SK-N-SH (cell line): ENCODE measurements around the gene ZFYVE9. TPM values are rescaled to one million over a fixed set of nuclear protein-coding genes. Genes with fewer than 3 reads are reported as not detected.

Experiments
- CTCF ChIA-PET: fragments of 300-600, 350-600 bp; formaldehyde crosslinking; extraction: SDS; loops from one replicate; lab custom pipeline; 2021; lab: Yijun Ruan, JAX
- POLR2A ChIA-PET: fragments of 350-600 bp; sonication (Branson Sonifier 250); formaldehyde crosslinking; extraction: SDS; loops from one replicate; lab custom pipeline; 2020; ENCODE audit warnings: antibody characterized with exemption, inconsistent platforms; lab: Yijun Ruan, JAX
- DNase-seq: peaks from one replicate; pipeline ENCODE4 v3.0.0; 2012
- H2AFZ ChIP-seq: fragments of 200-600 bp; sonication (generic); 2 replicates; pipeline ENCODE4 v1.8.1; 2016; ENCODE audit warnings: antibody characterized with exemption, mild to moderate bottlenecking, low read depth
- H3F3A ChIP-seq: fragments of 200-600 bp; sonication (generic); replicated peaks from 2 replicates; pipeline ENCODE3; 2016; ENCODE audit warnings: antibody characterized with exemption, mild to moderate bottlenecking; ENCODE audit not compliant: insufficient read depth
- H3K27ac ChIP-seq, 2 experiments: fragments of 200-500 bp in 1 of 2; fragments of 200-600 bp in 1 of 2; sonication (Bioruptor generic) in 1 of 2; sonication (generic), shearing (Covaris generic) in 1 of 2; 2 replicates each; pipeline versions ENCODE4 v1.5.1 to v1.6.1; 2014 to 2016; ENCODE audit warnings: low read depth in 2 of 2, inconsistent platforms in 1 of 2, low read length in 1 of 2, mild to moderate bottlenecking in 1 of 2, mixed read lengths in 1 of 2
- H3K27me3 ChIP-seq: fragments of 200-600 bp; sonication (generic), shearing (Covaris generic); 2 replicates; pipeline ENCODE4 v1.6.1; 2016; ENCODE audit warnings: mixed run types; ENCODE audit not compliant: insufficient read depth
- H3K36me3 ChIP-seq, 2 experiments: fragments of 200-500 bp in 1 of 2; fragments of 200-600 bp in 1 of 2; sonication (Bioruptor generic) in 1 of 2; sonication (generic) in 1 of 2; replicated peaks in 1 of 2; 2 replicates each; pipeline versions ENCODE3 to v1.5.1; 2014 to 2016; ENCODE audit warnings: low read length in 1 of 2, mild to moderate bottlenecking in 1 of 2; ENCODE audit not compliant: insufficient read depth in 2 of 2, control insufficient read depth in 1 of 2
- H3K4me1 ChIP-seq, 2 experiments: fragments of 200-500 bp in 1 of 2; fragments of 200-600 bp in 1 of 2; sonication (Bioruptor generic) in 1 of 2; sonication (generic), shearing (Covaris generic) in 1 of 2; 2 replicates each; pipeline versions ENCODE4 v1.5.1 to v1.6.1; 2014 to 2016; ENCODE audit warnings: low read depth in 1 of 2, low read length in 1 of 2, mixed run types in 1 of 2; ENCODE audit not compliant: insufficient read depth in 2 of 2, control insufficient read depth in 1 of 2
- H3K4me2 ChIP-seq: fragments of 200-600 bp; sonication (generic), shearing (Covaris generic); 2 replicates; pipeline ENCODE4 v1.6.1; 2017; ENCODE audit warnings: mixed run types
- H3K4me3 ChIP-seq, 2 experiments: fragments of 200-500 bp in 1 of 2; fragments of 200-600 bp in 1 of 2; sonication (Bioruptor generic) in 1 of 2; sonication (generic), shearing (Covaris generic) in 1 of 2; 2 replicates each; pipeline versions ENCODE4 v1.5.1 to v1.8.1; 2014 to 2016; ENCODE audit warnings: low read depth in 2 of 2, inconsistent platforms in 1 of 2, low read length in 1 of 2, mild to moderate bottlenecking in 1 of 2, mixed read lengths in 1 of 2, moderate library complexity in 1 of 2
- H3K79me2 ChIP-seq: fragments of 200-600 bp; sonication (generic); 2 replicates; pipeline ENCODE4 v1.8.1; 2017; ENCODE audit warnings: mild to moderate bottlenecking; ENCODE audit not compliant: insufficient read depth
- H3K9ac ChIP-seq: fragments of 200-600 bp; sonication (generic); 2 replicates; pipeline ENCODE4 v1.6.1; 2017; ENCODE audit warnings: mixed run types
- H3K9me2 ChIP-seq: fragments of 200-600 bp; sonication (generic); 2 replicates; pipeline ENCODE4 v1.6.1; 2017; ENCODE audit warnings: mixed run types
- H3K9me3 ChIP-seq: fragments of 200-600 bp; sonication (generic); 2 replicates; pipeline ENCODE4 v1.6.1; 2017; ENCODE audit warnings: mixed run types, mild to moderate bottlenecking, moderate library complexity
- H4K20me1 ChIP-seq: fragments of 200-600 bp; sonication (generic); 2 replicates; pipeline ENCODE4 v1.6.1; 2017; ENCODE audit warnings: mild to moderate bottlenecking, mixed run types; ENCODE audit not compliant: insufficient read depth
- CHD2 ChIP-seq: fragments of 150-350 bp; IDR thresholded peaks from 2 replicates; pipeline ENCODE4 v1.6.1; 2018; ENCODE audit warnings: low read length; ENCODE audit not compliant: partially characterized antibody
- ELF1 ChIP-seq: IDR thresholded peaks from 2 replicates; pipeline ENCODE4 v1.4.0; 2012
- EZH2phosphoT487 ChIP-seq: fragments of 200-600 bp; sonication (generic); IDR thresholded peaks from 2 replicates; pipeline ENCODE4 v1.6.1; 2017; ENCODE audit warnings: low read depth, mixed run types, mild to moderate bottlenecking, antibody characterized with exemption, moderate library complexity, borderline replicate concordance
- FOSL2 ChIP-seq: IDR thresholded peaks from 2 replicates; pipeline ENCODE4 v1.4.0; 2012; ENCODE audit warnings: low read depth, mild to moderate bottlenecking, moderate library complexity, borderline replicate concordance
- GATA2 ChIP-seq: sonication (generic); formaldehyde crosslinking; IDR thresholded peaks from 2 replicates; pipeline ENCODE4 v1.5.0; 2020; ENCODE audit warnings: mild to moderate bottlenecking, missing genetic modification reagents
- MEF2A ChIP-seq: IDR thresholded peaks from 2 replicates; pipeline ENCODE4 v1.4.0; 2012; ENCODE audit warnings: low read depth, borderline replicate concordance
- MXI1 ChIP-seq: IDR thresholded peaks from 2 replicates; pipeline ENCODE4 v1.6.1; 2012; ENCODE audit warnings: mild to moderate bottlenecking, low read depth, low read length, improper control_type of control experiment
- RAD21 ChIP-seq: IDR thresholded peaks from 2 replicates; pipeline ENCODE4 v1.6.1; 2012; ENCODE audit warnings: mild to moderate bottlenecking, low read length
- RFX5 ChIP-seq: IDR thresholded peaks from 2 replicates; pipeline ENCODE4 v1.6.1; 2012; ENCODE audit warnings: mild to moderate bottlenecking, improper control_type of control experiment, low read length
- RXRA ChIP-seq: IDR thresholded peaks from 2 replicates; pipeline ENCODE4 v1.4.0; 2012; ENCODE audit warnings: low read depth, mild to moderate bottlenecking, borderline replicate concordance
- SIN3A ChIP-seq: IDR thresholded peaks from 2 replicates; pipeline ENCODE4 v1.6.1; 2012; ENCODE audit warnings: low read depth, mild to moderate bottlenecking, low read length, moderate library complexity, borderline replicate concordance
- SMC3 ChIP-seq: IDR thresholded peaks from 2 replicates; pipeline ENCODE4 v1.6.1; 2012; ENCODE audit warnings: low read depth, low read length, improper control_type of control experiment
- TCF12 ChIP-seq: IDR thresholded peaks from 2 replicates; pipeline ENCODE4 v1.4.0; 2012
- YY1 ChIP-seq: IDR thresholded peaks from 2 replicates; pipeline ENCODE4 v1.4.0; 2012; ENCODE audit warnings: low read depth, mild to moderate bottlenecking
- WGBS: methylation state at CpG from one replicate; pipeline ENCODE4 v1.1.6; 2017; ENCODE audit warnings: low lambda C conversion rate; 5-methylcytosine and 5-hydroxymethylcytosine counted together
- polyA plus RNA-seq, 3 experiments: library from polyadenylated mRNA; depleted of rRNA; stranded (reverse); fragments of >200 nt; gene quantifications; 2 replicates each; pipeline ENCODE4 v1.2.3, GENCODE V29; 2012
- TF ChIP-seq, protein P1 (sequence below): fragments of 150-350 bp; IDR thresholded peaks from 2 replicates; pipeline ENCODE4 v1.6.1; 2017; ENCODE audit warnings: antibody characterized with exemption, low read length, low read depth, borderline replicate concordance
- TF ChIP-seq, protein P2 (sequence below): IDR thresholded peaks from 2 replicates; pipeline ENCODE4 v1.4.0; 2012; ENCODE audit warnings: low read depth
- TF ChIP-seq, protein P3 (sequence below): IDR thresholded peaks from 2 replicates; pipeline ENCODE4 v1.4.0; 2012; ENCODE audit warnings: low read depth, borderline replicate concordance
- TF ChIP-seq, protein P4 (sequence below): IDR thresholded peaks from 2 replicates; pipeline ENCODE4 v1.4.0; 2012; ENCODE audit warnings: low read depth, borderline replicate concordance
- TF ChIP-seq, protein P5 (sequence below): fragments of 200-600 bp; sonication (generic); IDR thresholded peaks from 2 replicates; pipeline ENCODE4 v1.6.1; 2017; ENCODE audit warnings: antibody characterized with exemption, mild to moderate bottlenecking, moderate library complexity
- TF ChIP-seq, protein P6 (sequence below): IDR thresholded peaks from 2 replicates; pipeline ENCODE4 v1.6.1; 2012; ENCODE audit warnings: mild to moderate bottlenecking, low read depth, low read length, moderate library complexity
- TF ChIP-seq, protein P7 (sequence below): fragments of 150-350 bp; IDR thresholded peaks from 2 replicates; pipeline ENCODE4 v1.6.1; 2016; ENCODE audit warnings: mild to moderate bottlenecking, low read depth, low read length

The ZFYVE9 gene
- polyA plus RNA-seq, 1 of the 3 experiments (the other 2 are of a cell fraction), result 4.1 TPM

- no peak overlapping the region for H3K9ac ChIP-seq
- 73% methylated on average over 3 of the region's 8 CpGs for WGBS
- no peak overlapping the region for H2AFZ ChIP-seq
- DNase-seq, result peak; percentile 81
- peak overlapping the region in 1 of 2 experiments; percentile 71; a peak in 2 of 4 replicates for H3K27ac ChIP-seq
- H3F3A ChIP-seq, result peaks cover 12% of the 10 kb centered on the region
- H3K4me3 ChIP-seq, result no peak overlapping the region
- no peaks in the 10 kb centered on the region for H3K9me3 ChIP-seq
- H3K4me2 ChIP-seq, result no peak overlapping the region
- H3K79me2 ChIP-seq, result no peaks in the 10 kb centered on the region
- H3K9me2 ChIP-seq, result no peaks in the 10 kb centered on the region
- no peaks in the 10 kb centered on the region for H4K20me1 ChIP-seq
- ChIA-PET CTCF (interaction anchor here (0.7 to 2.7 kb wide), 33 partner anchors 9 to 457 kb away, joined by 3 to 54 read pairs (median 4); partner anchors contain the start of genes CC2D1B, ORC1 and ZFYVE9), POLR2A (interaction anchor here (0.9 to 1.4 kb wide), 6 partner anchors 18 to 294 kb away, joined by 3 to 5 read pairs (median 4); partner anchors contain the start of genes BTF3L4, CC2D1B and TXNDC12)
- H3K4me1 ChIP-seq, result peaks cover 0 to 5% of the 10 kb centered on the region in 2 experiments; a peak in 1 of 4 replicates
- H3K36me3 ChIP-seq, result peaks cover 24 to 33% of the 10 kb centered on the region in 2 experiments
- no peaks in the 10 kb centered on the region for H3K27me3 ChIP-seq
- TF ChIP-seq MXI1 (peak; percentile 63; the same call in 1 of the 2 replicates), YY1 (no peak), ELF1 (no peak), RAD21 (peak; percentile 88), CHD2 (peak; percentile 44), RFX5 (no peak), FOSL2 (0 out of 2 replicates have a peak, but pooled peaks have one; percentile 1), TCF12 (no peak), MEF2A (no peak), SIN3A (no peak), GATA2 (CRISPR knock-in tag) (no peak), RXRA (no peak), SMC3 (peak; percentile 54), EZH2phosphoT487 (no peak)
- TF ChIP-seq, protein P1, sequence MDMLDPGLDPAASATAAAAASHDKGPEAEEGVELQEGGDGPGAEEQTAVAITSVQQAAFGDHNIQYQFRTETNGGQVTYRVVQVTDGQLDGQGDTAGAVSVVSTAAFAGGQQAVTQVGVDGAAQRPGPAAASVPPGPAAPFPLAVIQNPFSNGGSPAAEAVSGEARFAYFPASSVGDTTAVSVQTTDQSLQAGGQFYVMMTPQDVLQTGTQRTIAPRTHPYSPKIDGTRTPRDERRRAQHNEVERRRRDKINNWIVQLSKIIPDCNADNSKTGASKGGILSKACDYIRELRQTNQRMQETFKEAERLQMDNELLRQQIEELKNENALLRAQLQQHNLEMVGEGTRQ, result no peak
- TF ChIP-seq, protein P2, sequence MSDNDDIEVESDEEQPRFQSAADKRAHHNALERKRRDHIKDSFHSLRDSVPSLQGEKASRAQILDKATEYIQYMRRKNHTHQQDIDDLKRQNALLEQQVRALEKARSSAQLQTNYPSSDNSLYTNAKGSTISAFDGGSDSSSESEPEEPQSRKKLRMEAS, result no peak
- TF ChIP-seq, protein P3, sequence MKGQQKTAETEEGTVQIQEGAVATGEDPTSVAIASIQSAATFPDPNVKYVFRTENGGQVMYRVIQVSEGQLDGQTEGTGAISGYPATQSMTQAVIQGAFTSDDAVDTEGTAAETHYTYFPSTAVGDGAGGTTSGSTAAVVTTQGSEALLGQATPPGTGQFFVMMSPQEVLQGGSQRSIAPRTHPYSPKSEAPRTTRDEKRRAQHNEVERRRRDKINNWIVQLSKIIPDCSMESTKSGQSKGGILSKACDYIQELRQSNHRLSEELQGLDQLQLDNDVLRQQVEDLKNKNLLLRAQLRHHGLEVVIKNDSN, result no peak
- TF ChIP-seq, protein P4, sequence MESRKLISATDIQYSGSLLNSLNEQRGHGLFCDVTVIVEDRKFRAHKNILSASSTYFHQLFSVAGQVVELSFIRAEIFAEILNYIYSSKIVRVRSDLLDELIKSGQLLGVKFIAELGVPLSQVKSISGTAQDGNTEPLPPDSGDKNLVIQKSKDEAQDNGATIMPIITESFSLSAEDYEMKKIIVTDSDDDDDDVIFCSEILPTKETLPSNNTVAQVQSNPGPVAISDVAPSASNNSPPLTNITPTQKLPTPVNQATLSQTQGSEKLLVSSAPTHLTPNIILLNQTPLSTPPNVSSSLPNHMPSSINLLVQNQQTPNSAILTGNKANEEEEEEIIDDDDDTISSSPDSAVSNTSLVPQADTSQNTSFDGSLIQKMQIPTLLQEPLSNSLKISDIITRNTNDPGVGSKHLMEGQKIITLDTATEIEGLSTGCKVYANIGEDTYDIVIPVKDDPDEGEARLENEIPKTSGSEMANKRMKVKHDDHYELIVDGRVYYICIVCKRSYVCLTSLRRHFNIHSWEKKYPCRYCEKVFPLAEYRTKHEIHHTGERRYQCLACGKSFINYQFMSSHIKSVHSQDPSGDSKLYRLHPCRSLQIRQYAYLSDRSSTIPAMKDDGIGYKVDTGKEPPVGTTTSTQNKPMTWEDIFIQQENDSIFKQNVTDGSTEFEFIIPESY, result no peak
- TF ChIP-seq, protein P5, sequence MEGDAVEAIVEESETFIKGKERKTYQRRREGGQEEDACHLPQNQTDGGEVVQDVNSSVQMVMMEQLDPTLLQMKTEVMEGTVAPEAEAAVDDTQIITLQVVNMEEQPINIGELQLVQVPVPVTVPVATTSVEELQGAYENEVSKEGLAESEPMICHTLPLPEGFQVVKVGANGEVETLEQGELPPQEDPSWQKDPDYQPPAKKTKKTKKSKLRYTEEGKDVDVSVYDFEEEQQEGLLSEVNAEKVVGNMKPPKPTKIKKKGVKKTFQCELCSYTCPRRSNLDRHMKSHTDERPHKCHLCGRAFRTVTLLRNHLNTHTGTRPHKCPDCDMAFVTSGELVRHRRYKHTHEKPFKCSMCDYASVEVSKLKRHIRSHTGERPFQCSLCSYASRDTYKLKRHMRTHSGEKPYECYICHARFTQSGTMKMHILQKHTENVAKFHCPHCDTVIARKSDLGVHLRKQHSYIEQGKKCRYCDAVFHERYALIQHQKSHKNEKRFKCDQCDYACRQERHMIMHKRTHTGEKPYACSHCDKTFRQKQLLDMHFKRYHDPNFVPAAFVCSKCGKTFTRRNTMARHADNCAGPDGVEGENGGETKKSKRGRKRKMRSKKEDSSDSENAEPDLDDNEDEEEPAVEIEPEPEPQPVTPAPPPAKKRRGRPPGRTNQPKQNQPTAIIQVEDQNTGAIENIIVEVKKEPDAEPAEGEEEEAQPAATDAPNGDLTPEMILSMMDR, result peak; percentile 44
- TF ChIP-seq, protein P6, sequence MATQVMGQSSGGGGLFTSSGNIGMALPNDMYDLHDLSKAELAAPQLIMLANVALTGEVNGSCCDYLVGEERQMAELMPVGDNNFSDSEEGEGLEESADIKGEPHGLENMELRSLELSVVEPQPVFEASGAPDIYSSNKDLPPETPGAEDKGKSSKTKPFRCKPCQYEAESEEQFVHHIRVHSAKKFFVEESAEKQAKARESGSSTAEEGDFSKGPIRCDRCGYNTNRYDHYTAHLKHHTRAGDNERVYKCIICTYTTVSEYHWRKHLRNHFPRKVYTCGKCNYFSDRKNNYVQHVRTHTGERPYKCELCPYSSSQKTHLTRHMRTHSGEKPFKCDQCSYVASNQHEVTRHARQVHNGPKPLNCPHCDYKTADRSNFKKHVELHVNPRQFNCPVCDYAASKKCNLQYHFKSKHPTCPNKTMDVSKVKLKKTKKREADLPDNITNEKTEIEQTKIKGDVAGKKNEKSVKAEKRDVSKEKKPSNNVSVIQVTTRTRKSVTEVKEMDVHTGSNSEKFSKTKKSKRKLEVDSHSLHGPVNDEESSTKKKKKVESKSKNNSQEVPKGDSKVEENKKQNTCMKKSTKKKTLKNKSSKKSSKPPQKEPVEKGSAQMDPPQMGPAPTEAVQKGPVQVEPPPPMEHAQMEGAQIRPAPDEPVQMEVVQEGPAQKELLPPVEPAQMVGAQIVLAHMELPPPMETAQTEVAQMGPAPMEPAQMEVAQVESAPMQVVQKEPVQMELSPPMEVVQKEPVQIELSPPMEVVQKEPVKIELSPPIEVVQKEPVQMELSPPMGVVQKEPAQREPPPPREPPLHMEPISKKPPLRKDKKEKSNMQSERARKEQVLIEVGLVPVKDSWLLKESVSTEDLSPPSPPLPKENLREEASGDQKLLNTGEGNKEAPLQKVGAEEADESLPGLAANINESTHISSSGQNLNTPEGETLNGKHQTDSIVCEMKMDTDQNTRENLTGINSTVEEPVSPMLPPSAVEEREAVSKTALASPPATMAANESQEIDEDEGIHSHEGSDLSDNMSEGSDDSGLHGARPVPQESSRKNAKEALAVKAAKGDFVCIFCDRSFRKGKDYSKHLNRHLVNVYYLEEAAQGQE, result no peak
- TF ChIP-seq, protein P7, sequence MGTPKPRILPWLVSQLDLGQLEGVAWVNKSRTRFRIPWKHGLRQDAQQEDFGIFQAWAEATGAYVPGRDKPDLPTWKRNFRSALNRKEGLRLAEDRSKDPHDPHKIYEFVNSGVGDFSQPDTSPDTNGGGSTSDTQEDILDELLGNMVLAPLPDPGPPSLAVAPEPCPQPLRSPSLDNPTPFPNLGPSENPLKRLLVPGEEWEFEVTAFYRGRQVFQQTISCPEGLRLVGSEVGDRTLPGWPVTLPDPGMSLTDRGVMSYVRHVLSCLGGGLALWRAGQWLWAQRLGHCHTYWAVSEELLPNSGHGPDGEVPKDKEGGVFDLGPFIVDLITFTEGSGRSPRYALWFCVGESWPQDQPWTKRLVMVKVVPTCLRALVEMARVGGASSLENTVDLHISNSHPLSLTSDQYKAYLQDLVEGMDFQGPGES, result no peak
Measured at GRCh38 chr1:52348704-52349300, 206.9 kb downstream of the ZFYVE9 start.
